ENCODE results near the gene UBE2J2.

Gene UBE2J2

DNA sequence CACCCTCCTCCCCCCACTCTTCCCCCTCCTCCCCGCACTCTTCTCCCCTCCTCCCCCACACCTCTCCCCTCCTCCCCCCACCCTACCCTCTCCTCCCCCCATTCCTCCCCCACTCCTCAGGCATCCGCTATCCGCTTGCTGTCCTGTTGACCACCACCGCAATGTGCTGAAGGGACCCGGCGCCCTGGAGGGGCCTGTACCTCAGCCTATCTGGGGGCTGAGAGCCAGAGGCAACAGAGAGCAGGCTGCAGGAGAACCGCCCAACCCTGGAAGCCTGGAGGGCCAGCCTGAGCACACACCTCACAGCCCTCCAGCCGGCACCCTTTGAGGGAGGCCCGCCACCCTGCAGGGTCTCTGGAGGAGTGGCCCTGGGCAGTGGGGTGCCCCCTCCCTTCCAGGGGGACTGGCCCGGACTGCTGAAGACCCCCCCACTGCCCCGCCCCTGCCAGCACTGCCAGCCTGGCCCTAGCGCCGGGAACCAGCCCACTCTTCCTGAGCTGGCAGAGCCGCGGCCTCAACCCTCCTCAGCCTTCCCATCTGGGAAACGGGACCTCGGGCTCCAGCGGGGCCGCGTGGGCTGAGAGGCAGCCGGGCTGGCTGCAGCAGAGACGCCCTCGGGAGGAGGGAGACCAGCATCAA is 28.4 kb downstream of the UBE2J2 start:
- DNase-seq (ENCODE audit: low spot score) = no peak
- TF ChIP-seq, protein P1, sequence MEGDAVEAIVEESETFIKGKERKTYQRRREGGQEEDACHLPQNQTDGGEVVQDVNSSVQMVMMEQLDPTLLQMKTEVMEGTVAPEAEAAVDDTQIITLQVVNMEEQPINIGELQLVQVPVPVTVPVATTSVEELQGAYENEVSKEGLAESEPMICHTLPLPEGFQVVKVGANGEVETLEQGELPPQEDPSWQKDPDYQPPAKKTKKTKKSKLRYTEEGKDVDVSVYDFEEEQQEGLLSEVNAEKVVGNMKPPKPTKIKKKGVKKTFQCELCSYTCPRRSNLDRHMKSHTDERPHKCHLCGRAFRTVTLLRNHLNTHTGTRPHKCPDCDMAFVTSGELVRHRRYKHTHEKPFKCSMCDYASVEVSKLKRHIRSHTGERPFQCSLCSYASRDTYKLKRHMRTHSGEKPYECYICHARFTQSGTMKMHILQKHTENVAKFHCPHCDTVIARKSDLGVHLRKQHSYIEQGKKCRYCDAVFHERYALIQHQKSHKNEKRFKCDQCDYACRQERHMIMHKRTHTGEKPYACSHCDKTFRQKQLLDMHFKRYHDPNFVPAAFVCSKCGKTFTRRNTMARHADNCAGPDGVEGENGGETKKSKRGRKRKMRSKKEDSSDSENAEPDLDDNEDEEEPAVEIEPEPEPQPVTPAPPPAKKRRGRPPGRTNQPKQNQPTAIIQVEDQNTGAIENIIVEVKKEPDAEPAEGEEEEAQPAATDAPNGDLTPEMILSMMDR (IDR thresholded peaks at IDR 0.05; ENCODE audit: extremely low read depth, insufficient read depth, missing control alignments) = no peak
- in situ Hi-C loops (cut with MboI; ENCODE audit: low pct_unique_long_range_greater_than_20kb, low sequenced_read_pairs, unreplicated experiment) = no loop called here

DNA sequence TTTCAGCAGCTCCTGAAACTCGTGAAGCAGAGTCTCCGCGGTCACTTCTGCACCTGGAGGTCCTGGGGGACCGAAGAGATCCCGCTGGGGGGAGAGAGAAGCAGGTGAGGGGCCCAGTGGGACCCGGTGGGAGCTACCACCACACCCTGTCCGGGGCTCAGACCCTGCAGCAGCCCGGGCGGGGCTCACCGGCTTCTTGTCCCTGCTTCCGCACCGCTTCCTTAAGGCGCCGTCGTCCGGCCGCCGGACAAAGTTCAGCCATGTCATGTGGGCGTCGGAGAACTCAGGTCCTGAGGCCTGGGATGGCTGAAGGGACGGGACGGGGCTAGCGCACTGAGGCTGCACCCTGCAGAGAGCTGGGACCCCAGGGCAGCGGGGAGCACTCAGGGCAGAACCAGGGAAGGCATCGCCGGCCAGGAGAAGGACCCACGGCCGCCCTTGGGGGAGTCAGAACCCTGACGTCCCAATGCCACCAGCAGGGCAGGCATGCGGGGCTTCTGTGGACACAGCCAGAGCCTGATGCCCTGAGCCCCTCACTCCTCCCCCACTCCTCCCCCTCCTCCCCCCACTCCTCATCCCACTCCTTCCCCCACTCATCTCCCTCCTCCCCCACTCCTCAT is 29.4 kb downstream of the UBE2J2 start:
- TF ChIP-seq, protein P1 (IDR thresholded peaks at IDR 0.05; ENCODE audit: extremely low read depth, insufficient read depth, missing control alignments) = no peak
- in situ Hi-C loops (cut with MboI; ENCODE audit: low pct_unique_long_range_greater_than_20kb, low sequenced_read_pairs, unreplicated experiment) = no loop called here
- DNase-seq (ENCODE audit: low spot score) = no peak

DNA sequence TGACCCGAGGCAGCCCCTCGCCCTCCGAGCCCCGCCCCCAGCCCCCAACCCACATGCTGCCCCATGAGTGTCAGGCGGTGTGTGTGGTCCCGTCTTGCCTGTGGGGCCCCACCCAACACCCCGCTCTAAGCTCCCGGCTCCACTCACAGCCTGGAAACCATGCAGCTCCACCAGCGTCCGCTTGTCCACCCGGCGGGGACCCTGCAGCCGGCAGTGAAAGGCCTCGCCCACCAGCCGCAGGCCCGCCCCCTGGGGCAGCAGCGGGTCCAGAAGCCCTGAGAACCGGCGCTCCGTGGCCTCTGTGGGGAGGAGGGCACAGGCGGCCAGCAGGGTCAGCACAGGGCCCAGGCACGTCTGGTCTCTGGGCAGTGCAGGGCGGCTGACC is 29.9 kb downstream of the UBE2J2 start:
- in situ Hi-C loops (cut with MboI; ENCODE audit: low pct_unique_long_range_greater_than_20kb, low sequenced_read_pairs, unreplicated experiment) = no loop called here
- DNase-seq (ENCODE audit: low spot score) = no peak
- TF ChIP-seq, protein P1 (IDR thresholded peaks at IDR 0.05; ENCODE audit: extremely low read depth, insufficient read depth, missing control alignments) = no peak

DNA sequence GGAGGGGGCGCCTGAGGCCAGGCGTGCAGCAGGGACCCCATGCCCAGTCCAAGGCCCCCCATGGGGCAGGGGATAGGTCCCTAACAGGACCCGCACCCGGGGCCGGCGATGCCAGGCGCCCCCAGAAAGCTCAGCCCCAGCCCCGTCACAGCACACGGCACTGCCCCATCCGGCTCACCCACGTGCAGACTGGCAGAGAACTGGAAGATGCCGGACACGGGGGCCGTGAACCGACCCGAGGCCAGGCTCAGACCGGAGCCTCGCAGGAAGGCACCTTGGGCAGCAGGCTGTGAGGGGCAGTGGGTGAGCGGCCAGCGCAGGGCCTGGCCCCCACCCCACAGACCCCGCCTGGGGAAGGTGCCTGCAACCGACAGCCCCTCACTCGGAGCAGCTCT is 30.4 kb downstream of the UBE2J2 start:
- in situ Hi-C loops (cut with MboI; ENCODE audit: low pct_unique_long_range_greater_than_20kb, low sequenced_read_pairs, unreplicated experiment) = no loop called here
- no peak for DNase-seq (ENCODE audit: low spot score)
- TF ChIP-seq, protein P1 (IDR thresholded peaks at IDR 0.05; ENCODE audit: extremely low read depth, insufficient read depth, missing control alignments) = no peak

DNA sequence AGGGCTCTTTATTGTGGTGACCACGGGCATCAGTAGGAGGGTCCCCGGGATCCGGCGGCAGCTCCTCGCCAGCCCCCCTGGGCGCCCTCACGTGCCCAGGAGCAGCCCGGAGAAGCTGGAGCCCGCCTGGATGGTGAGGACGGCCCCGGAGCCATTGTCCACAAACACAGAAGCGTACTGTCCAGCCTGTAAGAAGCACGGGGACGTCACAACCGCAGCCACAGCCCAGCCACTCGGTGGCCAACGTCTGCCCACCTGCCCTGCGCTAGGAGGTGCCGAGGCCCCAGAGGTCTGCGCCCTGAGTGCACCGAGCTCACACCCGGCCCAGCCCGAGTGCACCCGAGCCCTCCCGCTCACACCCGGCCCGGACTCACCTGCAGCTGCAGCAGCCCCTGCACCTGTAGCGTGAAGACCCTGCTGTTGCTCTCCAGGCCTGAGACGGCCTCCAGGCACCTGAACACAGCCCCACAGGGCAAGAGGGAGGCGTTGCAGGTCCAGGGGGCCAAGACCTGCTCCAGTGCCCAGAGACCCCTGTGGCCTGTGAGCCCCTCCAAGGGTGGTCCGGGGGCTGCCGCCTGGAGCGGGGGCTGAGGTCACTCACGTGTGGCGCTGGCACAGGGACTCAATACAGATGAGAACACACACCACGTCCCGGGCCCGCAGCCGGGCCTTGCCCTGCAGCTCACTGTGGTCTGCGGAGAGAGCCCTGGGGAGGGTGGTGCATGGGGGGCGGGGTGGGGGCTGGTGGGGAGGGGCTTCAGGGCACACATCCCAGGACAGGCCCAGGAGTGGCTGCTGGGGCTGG is 31.0 kb downstream of the UBE2J2 start:
- in situ Hi-C loops (cut with MboI; ENCODE audit: low pct_unique_long_range_greater_than_20kb, low sequenced_read_pairs, unreplicated experiment) = no loop called here
- DNase-seq (ENCODE audit: low spot score) = no peak
- TF ChIP-seq, protein P1 (IDR thresholded peaks at IDR 0.05; ENCODE audit: extremely low read depth, insufficient read depth, missing control alignments) = no peak

DNA sequence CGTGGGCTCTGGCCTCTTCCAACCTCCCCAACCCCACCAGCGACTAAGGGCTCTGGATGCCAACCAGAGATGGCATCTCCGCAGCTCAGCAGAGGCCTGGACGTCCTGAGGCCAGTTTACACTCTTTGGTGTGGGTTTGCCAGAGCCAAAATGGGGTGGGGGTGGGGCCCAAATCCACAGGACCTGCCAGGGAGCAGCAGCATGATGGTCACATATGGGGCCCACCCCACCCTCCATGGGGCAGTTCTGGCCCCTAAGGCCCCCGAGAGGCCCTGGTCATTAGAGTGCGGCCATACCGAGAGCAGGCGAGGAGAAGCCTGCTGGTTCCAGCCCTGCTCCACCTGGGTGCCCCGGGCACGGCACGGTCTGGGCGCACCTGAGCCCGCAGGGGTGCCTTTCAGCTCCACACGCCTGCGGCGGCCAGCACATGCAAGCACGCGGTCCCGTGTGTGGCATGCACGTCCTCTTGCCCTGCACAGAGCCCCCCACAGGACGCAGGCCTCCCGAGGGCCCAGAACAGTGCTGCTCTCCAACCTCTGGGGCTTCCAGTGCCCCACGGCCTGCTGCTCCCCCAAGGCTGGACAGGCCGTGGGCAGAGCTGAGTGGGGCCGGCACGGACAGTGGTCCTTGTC is 31.9 kb downstream of the UBE2J2 start:
- in situ Hi-C loops (cut with MboI; ENCODE audit: low pct_unique_long_range_greater_than_20kb, low sequenced_read_pairs, unreplicated experiment) = no loop called here
- no peak for DNase-seq (ENCODE audit: low spot score)
- TF ChIP-seq, protein P1 (IDR thresholded peaks at IDR 0.05; ENCODE audit: extremely low read depth, insufficient read depth, missing control alignments) = no peak
